Measurements from ENCODE around the gene STAT5B. TPM values are rescaled to one million over a fixed set of nuclear protein-coding genes. Genes with fewer than 3 reads are reported as not detected.
A peak's percentile ranks its signal among the peaks of the same experiment; 100 is the strongest.

The STAT5B gene
- total and polyA plus RNA-seq, 2 of the 13 experiments (the other 11 are each of a cell fraction or from before 2014, with no cell fraction given): 21.0 to 42.8 TPM

- peak; percentile 79 for ATAC-seq
- BruUV-seq (replicated peaks): no TSS peak
- H2AFZ ChIP-seq (ENCODE audit: low read length): peak overlapping the region; percentile 55
- intact Hi-C loops (cut with micrococcal nuclease; ENCODE audit: unreplicated experiment): no loop called here
- H3K9ac ChIP-seq (ENCODE audit: insufficient read depth, low read depth, low read length): peak overlapping the region; percentile 41
- DNase-seq (ENCODE audit: low spot score): peak; percentile 62
- no peaks in the 10 kb centered on the region for H3K27me3 ChIP-seq (ENCODE audit: control insufficient read depth in 1 of 2, insufficient read depth in 2 of 2, low read length in 2 of 2)
- POLR2A ChIA-PET: interaction anchor here (0.8 to 1.5 kb wide), 4 partner anchors 15 to 119 kb away, joined by 3 to 5 read pairs (median 3); partner anchors contain the start of genes CAVIN1, STAT5A and STAT5B
- in situ Hi-C loops (cut with HindIII; ENCODE audit: extremely low pct_ligation_motif_present, low pct_unique_long_range_greater_than_20kb): no loop called here
- CTCF ChIA-PET (ENCODE audit: low intra/inter-chr PET ratio, low total read pairs): no interaction called here
- peak overlapping the region; percentile 63 for H3K27ac ChIP-seq (ENCODE audit: extremely low read length, insufficient read depth, low read length)
- H4K20me1 ChIP-seq (ENCODE audit: insufficient read depth, low read length): no peaks in the 10 kb centered on the region
- no peaks in the 10 kb centered on the region for H3K36me3 ChIP-seq (replicated peaks in 1 of 2; ENCODE audit: control insufficient read depth in 1 of 2, insufficient read depth in 2 of 2, low read length in 2 of 2)
- H3K4me1 ChIP-seq (ENCODE audit: insufficient read depth, low read length): peaks cover 49% of the 10 kb centered on the region
- no peaks in the 10 kb centered on the region for H3K79me2 ChIP-seq (ENCODE audit: insufficient read depth, low read length)
- H3K4me3 ChIP-seq (replicated peaks in 1 of 3; ENCODE audit: insufficient read depth in 1 of 3, low read depth in 2 of 3, low read length in 3 of 3): peak overlapping the region; percentile 27 to 65 (median 30)
- no peaks in the 10 kb centered on the region for H3K9me3 ChIP-seq (ENCODE audit: low read length)
- WGBS (ENCODE audit: low lambda C conversion rate): 25% methylated on average over 11 of the region's 16 CpGs
- peak; percentile 95 for FAIRE-seq
- peak overlapping the region; percentile 92 for H3K4me2 ChIP-seq (ENCODE audit: low read depth, low read length)
- TF ChIP-seq CCAR2 (optimal IDR thresholded peaks at IDR 0.05; ENCODE audit: low read depth, low read length) (no peak), NFYC (CRISPR knock-in tag; IDR thresholded peaks at IDR 0.05) (no peak), TAF15 (IDR thresholded peaks at IDR 0.05; ENCODE audit: low read depth, low read length, poor library complexity, severe bottlenecking) (no peak), ZNF766 (CRISPR knock-in tag; IDR thresholded peaks at IDR 0.05; ENCODE audit: borderline replicate concordance) (no peak), ZBTB2 (CRISPR knock-in tag; IDR thresholded peaks at IDR 0.05; ENCODE audit: low read depth) (no peak), ZNF660 (CRISPR knock-in tag; IDR thresholded peaks at IDR 0.05; ENCODE audit: borderline replicate concordance, low read depth) (no peak), RELA (CRISPR knock-in tag; IDR thresholded peaks at IDR 0.05) (no peak), NCOA2 (CRISPR knock-in tag; IDR thresholded peaks at IDR 0.05) (no peak), TFDP1 (CRISPR knock-in tag; IDR thresholded peaks at IDR 0.05; ENCODE audit: borderline replicate concordance) (0 out of 2 replicates have a peak, but pooled peaks have one; percentile 28), IRF9 (CRISPR knock-in tag; IDR thresholded peaks at IDR 0.05; ENCODE audit: borderline replicate concordance) (0 out of 2 replicates have a peak, but pooled peaks have one; percentile 18), ELF3 (CRISPR knock-in tag; IDR thresholded peaks at IDR 0.05) (0 out of 2 replicates have a peak, but pooled peaks have one; percentile 18), ZNF816 (CRISPR knock-in tag; IDR thresholded peaks at IDR 0.05; ENCODE audit: borderline replicate concordance) (no peak), TMF1 (CRISPR knock-in tag; IDR thresholded peaks at IDR 0.05; ENCODE audit: low read depth) (no peak; the same call in 1 of the 2 replicates), SAFB2 (CRISPR knock-in tag; IDR thresholded peaks at IDR 0.05; ENCODE audit: borderline replicate concordance, low read depth) (peak; percentile 48; the same call in 1 of the 2 replicates), ZNF839 (CRISPR knock-in tag; IDR thresholded peaks at IDR 0.05; ENCODE audit: borderline replicate concordance) (no peak), PHF5A (CRISPR knock-in tag; IDR thresholded peaks at IDR 0.05; ENCODE audit: low read depth, unreplicated experiment) (no peak), ARNT2 (CRISPR knock-in tag; IDR thresholded peaks at IDR 0.05; ENCODE audit: low read depth) (no peak), CEBPB (IDR thresholded peaks at IDR 0.05; ENCODE audit: borderline replicate concordance, low read depth, low read length) (no peak), ZNF160 (CRISPR knock-in tag; IDR thresholded peaks at IDR 0.05) (0 out of 2 replicates have a peak, but pooled peaks have one; percentile 62), ZNF562 (CRISPR knock-in tag; IDR thresholded peaks at IDR 0.05; ENCODE audit: borderline replicate concordance) (no peak)
Measured at GRCh38 chr17:42304187-42305030, 28.2 kb upstream of the STAT5B start.
